Neural progenitor cell (in vitro differentiated cells): ENCODE data around the gene KCNK17. TPM values are rescaled to one million over a fixed set of nuclear protein-coding genes. Genes with fewer than 3 reads are reported as not detected.

ENCODE experiments used
- DNase-seq: peaks from one replicate; pipeline ENCODE4 v3.0.0-alpha.2; 2016; ENCODE audit warnings: low spot score
- H2AFZ ChIP-seq: fragments of 200-600 bp; sonication (generic); replicated peaks from 2 replicates; pipeline ENCODE4 v1.6.1; 2016; ENCODE audit warnings: antibody characterized with exemption
- H3F3A ChIP-seq: fragments of 200-600 bp; sonication (generic); 2 replicates; pipeline ENCODE4 v1.6.1; 2016; ENCODE audit warnings: antibody characterized with exemption, low read depth
- H3K27ac ChIP-seq: fragments of 200-600 bp; sonication (generic); 2 replicates; pipeline ENCODE4 v1.5.1; 2016; ENCODE audit warnings: mild to moderate bottlenecking
- H3K27me3 ChIP-seq: fragments of 200-600 bp; sonication (generic); 2 replicates; pipeline ENCODE4 v1.6.1; 2016; ENCODE audit warnings: mild to moderate bottlenecking, moderate library complexity
- H3K36me3 ChIP-seq: fragments of 200-600 bp; sonication (generic); 2 replicates; pipeline ENCODE4 v1.5.1; 2016
- H3K4me1 ChIP-seq: fragments of 200-600 bp; sonication (generic); 2 replicates; pipeline ENCODE4 v1.6.1; 2016; ENCODE audit warnings: mixed run types
- H3K4me2 ChIP-seq: fragments of 200-600 bp; sonication (generic); 2 replicates; pipeline ENCODE4 v1.6.1; 2016
- H3K4me3 ChIP-seq: fragments of 200-600 bp; sonication (generic); 2 replicates; pipeline ENCODE4 v1.5.1; 2016
- H3K79me2 ChIP-seq: fragments of 200-600 bp; sonication (generic); 2 replicates; pipeline ENCODE4 v1.6.1; 2016; ENCODE audit warnings: low read depth
- H3K9ac ChIP-seq: fragments of 200-600 bp; sonication (generic); 2 replicates; pipeline ENCODE4 v1.6.1; 2016
- H3K9me3 ChIP-seq: fragments of 200-600 bp; sonication (generic); 2 replicates; pipeline ENCODE4 v1.5.1; 2016; ENCODE audit warnings: low read depth
- H4K20me1 ChIP-seq: fragments of 200-600 bp; sonication (generic); 2 replicates; pipeline ENCODE4 v1.6.1; 2016; ENCODE audit warnings: low read depth
- H3K27ac Mint-ChIP-seq: 3 replicates; pipeline ENCODE4 v1.8.0; 2021; ENCODE audit warnings: mixed read lengths
- H3K27me3 Mint-ChIP-seq: 2 replicates; pipeline ENCODE4 v1.8.0; 2022; ENCODE audit warnings: low read depth, mild to moderate bottlenecking, inconsistent platforms, moderate library complexity, mixed read lengths; ENCODE audit not compliant: insufficient read depth
- H3K36me3 Mint-ChIP-seq: 3 replicates; pipeline ENCODE4 v1.8.0; 2021; ENCODE audit warnings: mixed read lengths
- H3K4me1 Mint-ChIP-seq: 3 replicates; pipeline ENCODE4 v1.8.0; 2021; ENCODE audit warnings: mixed read lengths
- H3K4me3 Mint-ChIP-seq: 3 replicates; pipeline ENCODE4 v1.8.0; 2021; ENCODE audit warnings: mild to moderate bottlenecking, moderate library complexity, mixed read lengths
- H3K9me3 Mint-ChIP-seq: 3 replicates; pipeline ENCODE4 v1.8.0; 2020; ENCODE audit warnings: mixed read lengths
- CTCF ChIP-seq: fragments of 200-600 bp; sonication (generic); IDR thresholded peaks from 2 replicates; pipeline ENCODE4 v1.5.1; 2017; ENCODE audit warnings: antibody characterized with exemption, mild to moderate bottlenecking
- EZH2 ChIP-seq: fragments of 200-600 bp; sonication (generic); IDR thresholded peaks from 2 replicates; pipeline ENCODE4 v1.6.1; 2017; ENCODE audit warnings: antibody characterized with exemption, mild to moderate bottlenecking, moderate library complexity
- EZH2phosphoT487 ChIP-seq: fragments of 200-600 bp; sonication (generic); IDR thresholded peaks from 2 replicates; pipeline ENCODE4 v1.6.1; 2017; ENCODE audit warnings: antibody characterized with exemption
- total RNA-seq: library from RNA; depleted of rRNA; stranded (reverse); fragments of >200 nt; gene quantifications from 2 replicates; pipeline ENCODE4 v1.2.3, GENCODE V29; 2015; ENCODE audit warnings: low replicate concordance

Gene KCNK17
- total RNA-seq, 1 donor from 2014 or later, result not detected

- Histone ChIP-seq H3K9me3 (no peaks in the 10 kb centered on the region), H2AFZ (no peak overlapping the region), H3K36me3 (no peaks in the 10 kb centered on the region), H3K4me3 (no peak overlapping the region), H3K4me2 (no peak overlapping the region), H3K9ac (no peak overlapping the region), H4K20me1 (no peaks in the 10 kb centered on the region), H3K79me2 (no peaks in the 10 kb centered on the region), H3K4me1 (no peaks in the 10 kb centered on the region), H3F3A (peaks cover 5% of the 10 kb centered on the region), H3K27me3 (peaks cover 11% of the 10 kb centered on the region), H3K27ac (no peak overlapping the region)
- Mint-ChIP-seq H3K27me3 (peaks cover 15% of the 10 kb centered on the region), H3K36me3 (no peaks in the 10 kb centered on the region), H3K4me1 (no peaks in the 10 kb centered on the region), H3K27ac (no peak overlapping the region), H3K9me3 (no peaks in the 10 kb centered on the region), H3K4me3 (no peak overlapping the region)
- no peak for DNase-seq
- TF ChIP-seq CTCF (no peak), EZH2 (no peak), EZH2phosphoT487 (no peak)
Measured at GRCh38 chr6:39261751-39262150, 52.5 kb downstream of the KCNK17 start.

GRCh38 chr6:39260953-39261352 is 53.3 kb downstream of the KCNK17 start:
- H2AFZ ChIP-seq, result no peak overlapping the region
- no peaks in the 10 kb centered on the region for H3K36me3 ChIP-seq
- DNase-seq, result no peak
- H4K20me1 ChIP-seq, result no peaks in the 10 kb centered on the region
- Mint-ChIP-seq H3K4me1 (peaks cover 5% of the 10 kb centered on the region), H3K4me3 (no peak overlapping the region), H3K27ac (no peak overlapping the region), H3K36me3 (no peaks in the 10 kb centered on the region), H3K27me3 (peaks cover 15% of the 10 kb centered on the region), H3K9me3 (no peaks in the 10 kb centered on the region)
- H3F3A ChIP-seq, result peaks cover 8% of the 10 kb centered on the region
- H3K9ac ChIP-seq, result no peak overlapping the region
- H3K79me2 ChIP-seq, result no peaks in the 10 kb centered on the region
- H3K27ac ChIP-seq, result no peak overlapping the region
- H3K27me3 ChIP-seq, result peaks cover 11% of the 10 kb centered on the region
- no peak overlapping the region for H3K4me3 ChIP-seq
- no peaks in the 10 kb centered on the region for H3K4me1 ChIP-seq
- no peak overlapping the region for H3K4me2 ChIP-seq
- no peaks in the 10 kb centered on the region for H3K9me3 ChIP-seq
- TF ChIP-seq CTCF (no peak), EZH2 (no peak), EZH2phosphoT487 (no peak)

GRCh38 chr6:39260456-39260855 is 53.8 kb downstream of the KCNK17 start:
- H3K27ac Mint-ChIP-seq, result no peak overlapping the region
- Histone ChIP-seq H3K4me3 (no peak overlapping the region), H3K79me2 (no peaks in the 10 kb centered on the region), H3K4me1 (no peaks in the 10 kb centered on the region), H3K9me3 (no peaks in the 10 kb centered on the region), H3K9ac (no peak overlapping the region), H3K4me2 (no peak overlapping the region), H4K20me1 (no peaks in the 10 kb centered on the region), H3K36me3 (no peaks in the 10 kb centered on the region), H3K27ac (no peak overlapping the region), H2AFZ (no peak overlapping the region), H3K27me3 (peaks cover 11% of the 10 kb centered on the region), H3F3A (peaks cover 8% of the 10 kb centered on the region)
- H3K36me3 Mint-ChIP-seq, result no peaks in the 10 kb centered on the region
- H3K4me3 Mint-ChIP-seq, result no peak overlapping the region
- no peak for DNase-seq
- H3K9me3 Mint-ChIP-seq, result no peaks in the 10 kb centered on the region
- TF ChIP-seq CTCF (no peak), EZH2phosphoT487 (no peak), EZH2 (no peak)
- peaks cover 15% of the 10 kb centered on the region for H3K27me3 Mint-ChIP-seq
- peaks cover 5% of the 10 kb centered on the region for H3K4me1 Mint-ChIP-seq
